Colonic mucosa (tissue), 4 donors: ENCODE results near the gene ULK3. TPM values are rescaled to one million over a fixed set of nuclear protein-coding genes. Genes with fewer than 3 reads are reported as not detected.

Experiments used
- DNase-seq: peaks from one replicate; pipeline ENCODE4 v3.0.0-alpha.2; 2020
- H3K27ac ChIP-seq: fragments of 200-600 bp; one replicate; pipeline ENCODE4 v1.8.0; 2021
- H3K27me3 ChIP-seq: fragments of 200-600 bp; one replicate; pipeline ENCODE4 v1.8.0; 2021
- H3K36me3 ChIP-seq: fragments of 200-600 bp; one replicate; pipeline ENCODE4 v1.8.0; 2021
- H3K4me1 ChIP-seq: fragments of 200-600 bp; one replicate; pipeline ENCODE4 v1.8.0; 2021; ENCODE audit warnings: mild to moderate bottlenecking
- H3K4me3 ChIP-seq: fragments of 200-600 bp; one replicate; pipeline ENCODE4 v1.8.0; 2021
- H3K9ac ChIP-seq, 2 donors: one replicate each; pipeline ENCODE4 v1.7.0; 2013; ENCODE audit warnings: control low read depth in 2 of 2, low read depth in 2 of 2, low read length in 2 of 2
- H3K9me3 ChIP-seq: fragments of 200-600 bp; one replicate; pipeline ENCODE4 v1.8.0; 2021
- CTCF ChIP-seq: fragments of 200-600 bp; IDR thresholded peaks from one replicate; pipeline ENCODE4 v1.8.0; 2022; ENCODE audit warnings: antibody characterized with exemption, mild to moderate bottlenecking
- intact Hi-C: fragments of 100-400 bp; cut with DNase I; formaldehyde crosslinking; loops from one replicate; pipeline ENCODE4 v1.14.1; 2022
- total RNA-seq, 2 donors: library from RNA; stranded (reverse); fragmentation: NEBNext Ultra II Directional in 1 of 2; extraction: Animal tissue kit (Norgen Biotek cat#: 25700) in 1 of 2; gene quantifications; one replicate each; pipeline ENCODE4 v1.2.1, GENCODE V29; 2021
- donor health status: healthy.
- donor health status: DM: no; HTN: no; CAD: no.
- donor health status: DM: no; HTN: no; CAD: no.

ULK3 gene
- total RNA-seq, 2 donors from 2014 or later: 45.6 to 50.7 TPM

- H3K4me3 ChIP-seq: no peak overlapping the region
- H3K9ac ChIP-seq: no peak overlapping the region
- H3K27me3 ChIP-seq: no peaks in the 10 kb centered on the region
- DNase-seq: no peak
- no peak for TF ChIP-seq CTCF
- H3K4me1 ChIP-seq: peaks cover 12% of the 10 kb centered on the region
- no peaks in the 10 kb centered on the region for H3K36me3 ChIP-seq
- intact Hi-C loops: no loop called here
- H3K27ac ChIP-seq: no peak overlapping the region
- no peaks in the 10 kb centered on the region for H3K9me3 ChIP-seq
These were observed 21.7 kb downstream of the ULK3 start for GRCh38 chr15:74821091-74821789.

- intact Hi-C loops: no loop called here
- no peak overlapping the region for H3K9ac ChIP-seq
- no peak for DNase-seq
- peaks cover 14% of the 10 kb centered on the region for H3K4me1 ChIP-seq
- H3K27ac ChIP-seq: no peak overlapping the region
- H3K9me3 ChIP-seq: no peaks in the 10 kb centered on the region
- H3K36me3 ChIP-seq: no peaks in the 10 kb centered on the region
- H3K4me3 ChIP-seq: no peak overlapping the region
- TF ChIP-seq CTCF: no peak
- no peaks in the 10 kb centered on the region for H3K27me3 ChIP-seq
These were observed 22.9 kb downstream of the ULK3 start for GRCh38 chr15:74820056-74820455.

- peaks cover 15% of the 10 kb centered on the region for H3K4me1 ChIP-seq
- H3K36me3 ChIP-seq: no peaks in the 10 kb centered on the region
- H3K4me3 ChIP-seq: no peak overlapping the region
- H3K9me3 ChIP-seq: no peaks in the 10 kb centered on the region
- no peaks in the 10 kb centered on the region for H3K27me3 ChIP-seq
- intact Hi-C loops: no loop called here
- peak; percentile 38 for TF ChIP-seq CTCF
- peak overlapping the region; percentile 33 for H3K27ac ChIP-seq
- peak; percentile 66 for DNase-seq
- peak overlapping the region in 1 of 2 donors; percentile 22 for H3K9ac ChIP-seq
These were observed 25.6 kb downstream of the ULK3 start for GRCh38 chr15:74817370-74817737.

DNA sequence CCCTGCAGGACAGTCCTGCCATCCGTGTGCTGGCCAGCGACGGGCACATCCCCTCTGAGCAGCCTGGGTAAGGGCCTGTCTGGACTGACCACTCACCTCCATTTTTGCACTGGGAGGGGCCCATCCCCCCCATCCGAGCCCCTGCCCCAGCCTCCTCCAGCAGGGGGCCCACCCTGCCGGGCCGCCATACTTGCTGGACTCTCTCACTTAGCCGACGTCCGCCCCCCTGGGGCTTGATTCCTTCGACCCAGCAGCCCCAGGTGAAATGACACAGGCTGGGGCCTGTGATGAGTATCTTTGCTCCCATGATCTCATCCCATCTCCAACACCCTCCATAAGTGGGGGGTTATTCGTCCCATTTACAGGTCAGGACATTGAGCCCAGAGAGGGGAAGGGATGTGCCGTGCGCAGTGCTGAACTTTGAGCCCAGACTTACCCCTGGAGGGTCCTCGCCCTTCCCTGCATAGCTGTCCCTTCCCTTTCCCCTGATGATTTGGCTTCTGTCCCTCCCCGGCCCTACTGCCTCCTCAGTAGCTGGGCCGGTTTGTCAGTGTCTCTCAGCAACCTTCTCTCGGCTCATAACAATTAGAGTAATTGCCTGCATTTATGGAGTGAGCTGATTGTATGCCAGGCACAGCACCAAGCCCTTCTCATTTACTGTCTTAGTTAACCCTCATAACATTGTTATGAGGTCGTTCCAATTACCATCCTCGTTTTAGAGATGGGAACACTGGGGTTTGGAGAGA lies 26.2 kb downstream of the ULK3 start:
- peak overlapping the region in 1 of 2 donors; percentile 16 for H3K9ac ChIP-seq
- peak overlapping the region; percentile 33 for H3K27ac ChIP-seq
- no peak overlapping the region for H3K4me3 ChIP-seq
- DNase-seq: peak; percentile 49
- no peaks in the 10 kb centered on the region for H3K27me3 ChIP-seq
- intact Hi-C loops: no loop called here
- H3K9me3 ChIP-seq: no peaks in the 10 kb centered on the region
- TF ChIP-seq CTCF: no peak
- H3K4me1 ChIP-seq: peaks cover 15% of the 10 kb centered on the region
- no peaks in the 10 kb centered on the region for H3K36me3 ChIP-seq

DNA sequence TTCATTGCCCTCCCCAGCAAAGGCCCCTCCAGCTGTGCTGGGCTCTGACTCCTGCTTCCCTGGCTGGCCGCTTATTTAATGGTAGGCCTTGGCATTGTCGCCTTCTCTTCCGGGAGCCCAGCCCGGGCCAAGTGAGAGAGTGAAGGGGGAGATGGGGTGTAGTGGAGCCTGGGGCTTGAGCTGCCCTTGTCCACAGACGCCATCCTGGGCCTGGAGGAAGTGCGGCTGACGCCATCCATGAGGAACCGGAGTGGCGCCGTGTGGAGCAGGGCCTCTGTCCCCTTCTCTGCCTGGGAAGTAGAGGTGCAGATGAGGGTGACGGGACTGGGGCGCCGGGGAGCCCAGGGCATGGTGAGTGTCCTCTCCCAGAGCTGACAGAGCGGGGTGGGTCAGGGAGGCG lies 27.0 kb downstream of the ULK3 start:
- TF ChIP-seq CTCF: no peak
- no peaks in the 10 kb centered on the region for H3K9me3 ChIP-seq
- H3K4me3 ChIP-seq: no peak overlapping the region
- H3K36me3 ChIP-seq: no peaks in the 10 kb centered on the region
- peaks cover 15% of the 10 kb centered on the region for H3K4me1 ChIP-seq
- no peaks in the 10 kb centered on the region for H3K27me3 ChIP-seq
- no peak overlapping the region for H3K27ac ChIP-seq
- intact Hi-C loops: no loop called here
- peak overlapping the region in 1 of 2 donors; percentile 78 for H3K9ac ChIP-seq
- no peak for DNase-seq
